H1 (cell line): Measurements from ENCODE around the gene CEMP1. TPM values are rescaled to one million over a fixed set of nuclear protein-coding genes. Genes with fewer than 3 reads are reported as not detected.

ENCODE experiments used
- CTBP2 ChIP-seq: IDR thresholded peaks from 2 replicates; pipeline ENCODE4 v1.7.0; 2011; ENCODE audit warnings: borderline replicate concordance, mild to moderate bottlenecking, moderate library complexity, mixed read lengths, low read length; ENCODE audit not compliant: insufficient read depth, insufficient read length
- EGR1 ChIP-seq: IDR thresholded peaks from 2 replicates; pipeline ENCODE4 v1.6.1; 2011; ENCODE audit warnings: low read depth, low read length, borderline replicate concordance
- KDM5A ChIP-seq: fragments of 200-600 bp; IDR thresholded peaks from 2 replicates; pipeline ENCODE4 v1.7.1; 2012; ENCODE audit warnings: mild to moderate bottlenecking, low read length, inconsistent platforms, mixed read lengths
- polyA plus RNA-seq, 7 experiments: library from polyadenylated mRNA; depleted of rRNA in 3 of 7; stranded (reverse) in 5 of 7; unstranded in 2 of 7; fragments of >200 nt in 5 of 7; fragments of 200-250 nt in 2 of 7; gene quantifications; 1 replicate in 5 of 7; 2 replicates in 1 of 7; 4 replicates in 1 of 7; pipeline versions ENCODE4 v1.2.1 to v1.2.3, GENCODE V29; 2011 to 2013; ENCODE audit warnings: missing spikeins in 2 of 7, mixed read lengths in 2 of 7
- total RNA-seq: library from RNA; stranded (reverse); fragmentation: NEBNext Ultra II Directional; extraction: Animal tissue kit (Norgen Biotek cat#: 25700); gene quantifications from 2 replicates; pipeline ENCODE4 v1.2.1, GENCODE V29; 2021
- TF ChIP-seq, protein P1 (sequence below): fragments of 300-600 bp; sonication (generic); IDR thresholded peaks from 2 replicates; pipeline ENCODE4 v1.7.1; 2012; ENCODE audit warnings: low read length, moderate library complexity, mild to moderate bottlenecking, inconsistent platforms; ENCODE audit not compliant: insufficient replicate concordance

The CEMP1 gene
- total and polyA plus RNA-seq, 2 of the 8 experiments (the other 6 are each of a cell fraction or from before 2014, with no cell fraction given) = not detected

DNA sequence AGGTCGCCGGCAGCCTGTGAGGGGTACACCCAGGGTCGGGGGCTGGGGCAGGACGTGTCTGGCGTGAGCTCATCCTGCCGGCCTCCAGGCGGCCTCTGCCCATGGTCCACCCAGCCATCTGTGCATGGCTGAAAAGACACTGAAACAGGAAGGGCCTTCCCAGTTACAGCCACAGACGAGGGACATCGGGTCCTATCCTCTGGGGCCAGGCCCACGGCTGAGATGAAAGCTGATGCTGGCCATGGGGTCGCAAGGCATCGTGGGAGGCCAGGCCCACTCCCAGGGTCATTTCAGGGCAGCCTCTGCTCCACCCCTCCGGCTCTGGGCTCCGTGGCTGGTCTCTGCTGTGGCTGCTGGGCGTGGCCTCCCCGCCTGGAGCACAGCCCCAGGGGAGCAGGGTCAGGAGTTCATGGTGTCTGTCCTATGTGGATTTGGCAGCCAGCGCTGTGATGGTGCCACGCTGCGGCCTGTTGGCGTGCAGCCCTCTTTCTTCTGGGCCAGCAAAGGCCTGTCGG is 34.0 kb downstream of the CEMP1 start (continued):
- TF ChIP-seq, protein P1, sequence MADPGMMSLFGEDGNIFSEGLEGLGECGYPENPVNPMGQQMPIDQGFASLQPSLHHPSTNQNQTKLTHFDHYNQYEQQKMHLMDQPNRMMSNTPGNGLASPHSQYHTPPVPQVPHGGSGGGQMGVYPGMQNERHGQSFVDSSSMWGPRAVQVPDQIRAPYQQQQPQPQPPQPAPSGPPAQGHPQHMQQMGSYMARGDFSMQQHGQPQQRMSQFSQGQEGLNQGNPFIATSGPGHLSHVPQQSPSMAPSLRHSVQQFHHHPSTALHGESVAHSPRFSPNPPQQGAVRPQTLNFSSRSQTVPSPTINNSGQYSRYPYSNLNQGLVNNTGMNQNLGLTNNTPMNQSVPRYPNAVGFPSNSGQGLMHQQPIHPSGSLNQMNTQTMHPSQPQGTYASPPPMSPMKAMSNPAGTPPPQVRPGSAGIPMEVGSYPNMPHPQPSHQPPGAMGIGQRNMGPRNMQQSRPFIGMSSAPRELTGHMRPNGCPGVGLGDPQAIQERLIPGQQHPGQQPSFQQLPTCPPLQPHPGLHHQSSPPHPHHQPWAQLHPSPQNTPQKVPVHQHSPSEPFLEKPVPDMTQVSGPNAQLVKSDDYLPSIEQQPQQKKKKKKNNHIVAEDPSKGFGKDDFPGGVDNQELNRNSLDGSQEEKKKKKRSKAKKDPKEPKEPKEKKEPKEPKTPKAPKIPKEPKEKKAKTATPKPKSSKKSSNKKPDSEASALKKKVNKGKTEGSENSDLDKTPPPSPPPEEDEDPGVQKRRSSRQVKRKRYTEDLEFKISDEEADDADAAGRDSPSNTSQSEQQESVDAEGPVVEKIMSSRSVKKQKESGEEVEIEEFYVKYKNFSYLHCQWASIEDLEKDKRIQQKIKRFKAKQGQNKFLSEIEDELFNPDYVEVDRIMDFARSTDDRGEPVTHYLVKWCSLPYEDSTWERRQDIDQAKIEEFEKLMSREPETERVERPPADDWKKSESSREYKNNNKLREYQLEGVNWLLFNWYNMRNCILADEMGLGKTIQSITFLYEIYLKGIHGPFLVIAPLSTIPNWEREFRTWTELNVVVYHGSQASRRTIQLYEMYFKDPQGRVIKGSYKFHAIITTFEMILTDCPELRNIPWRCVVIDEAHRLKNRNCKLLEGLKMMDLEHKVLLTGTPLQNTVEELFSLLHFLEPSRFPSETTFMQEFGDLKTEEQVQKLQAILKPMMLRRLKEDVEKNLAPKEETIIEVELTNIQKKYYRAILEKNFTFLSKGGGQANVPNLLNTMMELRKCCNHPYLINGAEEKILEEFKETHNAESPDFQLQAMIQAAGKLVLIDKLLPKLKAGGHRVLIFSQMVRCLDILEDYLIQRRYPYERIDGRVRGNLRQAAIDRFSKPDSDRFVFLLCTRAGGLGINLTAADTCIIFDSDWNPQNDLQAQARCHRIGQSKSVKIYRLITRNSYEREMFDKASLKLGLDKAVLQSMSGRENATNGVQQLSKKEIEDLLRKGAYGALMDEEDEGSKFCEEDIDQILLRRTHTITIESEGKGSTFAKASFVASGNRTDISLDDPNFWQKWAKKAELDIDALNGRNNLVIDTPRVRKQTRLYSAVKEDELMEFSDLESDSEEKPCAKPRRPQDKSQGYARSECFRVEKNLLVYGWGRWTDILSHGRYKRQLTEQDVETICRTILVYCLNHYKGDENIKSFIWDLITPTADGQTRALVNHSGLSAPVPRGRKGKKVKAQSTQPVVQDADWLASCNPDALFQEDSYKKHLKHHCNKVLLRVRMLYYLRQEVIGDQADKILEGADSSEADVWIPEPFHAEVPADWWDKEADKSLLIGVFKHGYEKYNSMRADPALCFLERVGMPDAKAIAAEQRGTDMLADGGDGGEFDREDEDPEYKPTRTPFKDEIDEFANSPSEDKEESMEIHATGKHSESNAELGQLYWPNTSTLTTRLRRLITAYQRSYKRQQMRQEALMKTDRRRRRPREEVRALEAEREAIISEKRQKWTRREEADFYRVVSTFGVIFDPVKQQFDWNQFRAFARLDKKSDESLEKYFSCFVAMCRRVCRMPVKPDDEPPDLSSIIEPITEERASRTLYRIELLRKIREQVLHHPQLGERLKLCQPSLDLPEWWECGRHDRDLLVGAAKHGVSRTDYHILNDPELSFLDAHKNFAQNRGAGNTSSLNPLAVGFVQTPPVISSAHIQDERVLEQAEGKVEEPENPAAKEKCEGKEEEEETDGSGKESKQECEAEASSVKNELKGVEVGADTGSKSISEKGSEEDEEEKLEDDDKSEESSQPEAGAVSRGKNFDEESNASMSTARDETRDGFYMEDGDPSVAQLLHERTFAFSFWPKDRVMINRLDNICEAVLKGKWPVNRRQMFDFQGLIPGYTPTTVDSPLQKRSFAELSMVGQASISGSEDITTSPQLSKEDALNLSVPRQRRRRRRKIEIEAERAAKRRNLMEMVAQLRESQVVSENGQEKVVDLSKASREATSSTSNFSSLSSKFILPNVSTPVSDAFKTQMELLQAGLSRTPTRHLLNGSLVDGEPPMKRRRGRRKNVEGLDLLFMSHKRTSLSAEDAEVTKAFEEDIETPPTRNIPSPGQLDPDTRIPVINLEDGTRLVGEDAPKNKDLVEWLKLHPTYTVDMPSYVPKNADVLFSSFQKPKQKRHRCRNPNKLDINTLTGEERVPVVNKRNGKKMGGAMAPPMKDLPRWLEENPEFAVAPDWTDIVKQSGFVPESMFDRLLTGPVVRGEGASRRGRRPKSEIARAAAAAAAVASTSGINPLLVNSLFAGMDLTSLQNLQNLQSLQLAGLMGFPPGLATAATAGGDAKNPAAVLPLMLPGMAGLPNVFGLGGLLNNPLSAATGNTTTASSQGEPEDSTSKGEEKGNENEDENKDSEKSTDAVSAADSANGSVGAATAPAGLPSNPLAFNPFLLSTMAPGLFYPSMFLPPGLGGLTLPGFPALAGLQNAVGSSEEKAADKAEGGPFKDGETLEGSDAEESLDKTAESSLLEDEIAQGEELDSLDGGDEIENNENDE = no peak
- TF ChIP-seq EGR1 (no peak), KDM5A (no peak), CTBP2 (no peak)
